Activated CD4-positive, alpha-beta T cell treated with anti-CD3 and anti-CD28 coated beads, Interleukin-2, amount 10 ng/mL, durations not matched to agents 7 days and 5 days (primary cell): ENCODE data around the gene LHX4. TPM values are rescaled to one million over a fixed set of nuclear protein-coding genes. Genes with fewer than 3 reads are reported as not detected.

Source experiments
- CTCF ChIA-PET: fragments of 350-600 bp; sonication (Branson Sonifier 250); formaldehyde crosslinking; loops from one replicate; lab custom pipeline; 2021; ENCODE audit warnings: antibody characterized with exemption; lab: Charles Lee
- POLR2A ChIA-PET: fragments of 350-600 bp; sonication (Branson Sonifier 250); formaldehyde crosslinking; loops from one replicate; lab custom pipeline; 2021; ENCODE audit warnings: antibody characterized with exemption; lab: Charles Lee
- DNase-seq: peaks from one replicate; pipeline ENCODE4 v3.0.0-alpha.2; 2020
- H3K27ac Mint-ChIP-seq: one replicate; pipeline ENCODE4 v1.8.0; 2021; ENCODE audit warnings: mild to moderate bottlenecking, moderate library complexity, mixed read lengths
- H3K27me3 Mint-ChIP-seq: one replicate; pipeline ENCODE4 v1.8.0; 2021; ENCODE audit warnings: mixed read lengths
- H3K36me3 Mint-ChIP-seq: one replicate; pipeline ENCODE4 v1.8.0; 2021; ENCODE audit warnings: low read depth, mixed read lengths
- H3K4me1 Mint-ChIP-seq: one replicate; pipeline ENCODE4 v1.8.0; 2021; ENCODE audit warnings: mixed read lengths
- H3K4me3 Mint-ChIP-seq: one replicate; pipeline ENCODE4 v1.8.0; 2021; ENCODE audit warnings: mild to moderate bottlenecking, moderate library complexity, mixed read lengths
- H3K9me3 Mint-ChIP-seq: one replicate; pipeline ENCODE4 v1.8.0; 2021; ENCODE audit warnings: mixed read lengths
- total RNA-seq, 2 experiments: library from RNA; stranded (reverse); gene quantifications; one replicate each; pipeline ENCODE4 v1.2.3, GENCODE V29; 2021

Gene LHX4
- total RNA-seq = not detected

- peaks cover 24% of the 10 kb centered on the region for H3K4me1 Mint-ChIP-seq
- no peaks in the 10 kb centered on the region for H3K9me3 Mint-ChIP-seq
- DNase-seq = peak; percentile 33
- CTCF ChIA-PET = no interaction called here
- POLR2A ChIA-PET = no interaction called here
- H3K4me3 Mint-ChIP-seq = peak within 1 kb of the TSS; percentile 66
- no peak within 1 kb of the TSS for H3K27ac Mint-ChIP-seq
- H3K27me3 Mint-ChIP-seq = peaks cover 77% of the 10 kb centered on the region
- H3K36me3 Mint-ChIP-seq = no peaks in the 10 kb centered on the region
Observed at GRCh38 chr1:180229483-180230415, at the start of gene LHX4. LHX4 (plus strand) TSS chr1:180230264; CDS start chr1:180230530, 266 bp downstream.

DNA sequence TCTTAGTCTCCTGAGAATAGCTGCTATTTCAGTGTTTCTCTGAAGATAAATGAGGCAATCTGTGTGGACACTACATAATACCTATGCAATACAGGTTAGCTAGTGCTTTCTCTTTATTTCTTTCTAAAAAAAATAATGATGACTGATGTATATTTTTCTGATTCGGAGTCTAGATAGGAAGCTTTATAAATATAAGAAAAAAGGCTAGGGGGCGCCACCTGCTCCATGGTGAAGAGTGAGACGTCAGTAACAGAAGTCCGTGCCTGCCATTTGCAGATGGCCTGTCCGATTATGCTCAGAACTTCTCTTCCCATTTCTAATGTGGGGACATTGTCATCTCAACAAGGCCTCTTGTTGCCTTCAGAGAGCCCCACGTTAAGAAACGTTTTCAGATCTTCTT, 49.0 kb upstream of the LHX4 start:
- no peak overlapping the region for H3K27ac Mint-ChIP-seq
- POLR2A ChIA-PET = no interaction called here
- no peaks in the 10 kb centered on the region for H3K9me3 Mint-ChIP-seq
- no peaks in the 10 kb centered on the region for H3K27me3 Mint-ChIP-seq
- no peak overlapping the region for H3K4me3 Mint-ChIP-seq
- H3K36me3 Mint-ChIP-seq = no peaks in the 10 kb centered on the region
- CTCF ChIA-PET = interaction anchor here (1.2 to 1.4 kb wide), 3 partner anchors 9 to 167 kb away, joined by 3 read pairs; no protein-coding TSS in a partner anchor
- DNase-seq = peak; percentile 28
- H3K4me1 Mint-ChIP-seq = no peaks in the 10 kb centered on the region

DNA sequence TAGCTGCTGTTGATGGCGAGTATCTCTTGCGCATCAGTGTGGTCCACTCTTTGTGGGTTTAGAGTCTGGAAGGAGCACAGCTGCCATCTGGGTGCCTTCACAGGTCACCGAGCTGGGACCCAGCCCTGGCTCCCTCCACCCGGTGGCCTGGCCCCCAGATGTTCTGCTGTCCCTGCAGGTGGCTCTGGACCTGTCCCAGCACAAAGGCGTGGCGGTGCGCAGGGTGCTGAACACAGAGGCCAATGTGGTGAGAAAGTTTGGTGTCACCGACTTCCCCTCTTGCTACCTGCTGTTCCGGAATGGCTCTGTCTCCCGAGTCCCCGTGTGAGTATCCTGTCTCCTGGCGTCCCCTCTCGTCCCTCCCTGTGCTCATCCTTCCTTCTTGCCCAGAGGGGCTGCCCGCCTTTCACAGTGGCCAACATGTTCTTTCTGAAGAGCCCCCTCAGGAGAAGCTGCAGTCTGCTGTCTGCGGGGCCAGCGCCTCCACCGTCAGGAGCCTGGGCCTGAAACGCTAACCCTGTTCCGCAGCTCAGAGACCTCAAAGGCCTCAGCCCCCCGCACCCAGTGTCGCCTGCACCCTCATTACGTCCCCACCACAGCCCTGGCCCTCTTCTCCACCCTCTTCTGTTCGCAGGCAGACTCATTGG, 47.9 kb upstream of the LHX4 start:
- Mint-ChIP-seq H3K27ac (no peak overlapping the region), H3K9me3 (no peaks in the 10 kb centered on the region), H3K4me1 (no peaks in the 10 kb centered on the region), H3K4me3 (no peak overlapping the region), H3K27me3 (no peaks in the 10 kb centered on the region), H3K36me3 (no peaks in the 10 kb centered on the region)
- CTCF ChIA-PET = no interaction called here
- POLR2A ChIA-PET = no interaction called here
- DNase-seq = no peak

DNA sequence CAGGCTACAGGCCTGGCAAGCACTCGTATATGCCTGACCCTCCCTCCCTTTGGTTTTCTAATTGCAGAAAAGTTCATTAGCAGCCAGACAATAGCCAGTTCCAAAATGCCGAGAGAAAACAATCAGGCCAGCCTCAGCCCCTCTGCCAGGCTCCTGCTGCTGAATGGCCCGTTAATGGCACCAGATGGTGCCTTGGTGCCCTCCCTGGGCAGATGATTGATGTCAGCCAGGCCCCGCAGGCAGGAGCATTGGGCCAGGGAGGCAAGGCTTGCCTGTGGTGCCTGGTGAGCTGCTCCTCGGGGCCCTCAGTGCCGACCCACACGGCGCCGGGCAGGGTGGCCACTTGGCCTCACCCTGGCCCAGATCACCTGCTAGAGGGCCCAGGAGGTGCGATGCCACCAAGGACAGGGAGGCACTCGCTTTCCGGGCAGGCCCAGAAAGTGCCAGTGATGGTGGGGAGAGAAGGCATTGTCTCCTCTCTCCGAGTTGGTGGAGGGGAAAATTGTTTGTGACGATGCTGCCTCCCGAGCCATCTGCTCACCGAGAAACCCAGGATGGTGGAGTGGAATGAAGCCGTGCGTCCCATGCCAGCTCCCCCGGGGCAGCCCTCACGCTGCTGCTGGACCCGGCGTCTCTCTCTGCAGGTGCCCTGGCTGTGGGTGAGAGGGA, 47.3 kb upstream of the LHX4 start:
- no peak for DNase-seq
- ChIA-PET POLR2A (no interaction called here), CTCF (interaction anchor here (1.1 kb wide), 1 partner anchor 402 kb away, joined by 3 read pairs; no protein-coding TSS in a partner anchor)
- Mint-ChIP-seq H3K4me1 (no peaks in the 10 kb centered on the region), H3K27me3 (no peaks in the 10 kb centered on the region), H3K36me3 (no peaks in the 10 kb centered on the region), H3K9me3 (no peaks in the 10 kb centered on the region), H3K4me3 (no peak overlapping the region), H3K27ac (no peak overlapping the region)

DNA sequence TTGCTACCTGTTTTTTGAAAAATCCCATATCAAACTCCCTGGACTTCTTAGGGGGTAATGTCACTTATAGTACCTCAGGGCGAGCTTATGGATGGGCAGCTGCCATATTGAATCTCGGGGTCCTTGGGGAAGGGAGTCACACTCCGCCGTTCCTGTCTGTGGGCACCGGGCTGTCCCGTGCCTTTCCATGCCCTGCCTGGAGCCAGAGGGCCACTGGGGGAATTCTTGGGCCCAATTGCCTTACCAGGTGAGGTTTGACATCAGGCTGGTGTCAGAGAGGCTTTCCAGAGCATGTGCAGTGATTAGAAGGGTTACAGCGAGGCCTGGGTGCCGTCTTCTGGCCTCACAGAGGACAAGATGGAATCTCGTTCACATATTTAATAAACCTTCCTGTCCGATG, 46.6 kb upstream of the LHX4 start:
- ChIA-PET POLR2A (no interaction called here), CTCF (interaction anchor here (1.1 to 3.6 kb wide), 4 partner anchors 8 to 402 kb away, joined by 3 to 12 read pairs (median 4); no protein-coding TSS in a partner anchor)
- no peaks in the 10 kb centered on the region for H3K36me3 Mint-ChIP-seq
- no peak overlapping the region for H3K27ac Mint-ChIP-seq
- DNase-seq = no peak
- H3K4me1 Mint-ChIP-seq = no peaks in the 10 kb centered on the region
- H3K9me3 Mint-ChIP-seq = no peaks in the 10 kb centered on the region
- no peaks in the 10 kb centered on the region for H3K27me3 Mint-ChIP-seq
- no peak overlapping the region for H3K4me3 Mint-ChIP-seq

- CTCF ChIA-PET = interaction anchor here (1.2 to 3.6 kb wide), 3 partner anchors 9 to 374 kb away, joined by 4 to 12 read pairs (median 4); no protein-coding TSS in a partner anchor
- no peaks in the 10 kb centered on the region for H3K4me1 Mint-ChIP-seq
Observed at GRCh38 chr1:180184041-180184440, 46.0 kb upstream of the LHX4 start.

DNA sequence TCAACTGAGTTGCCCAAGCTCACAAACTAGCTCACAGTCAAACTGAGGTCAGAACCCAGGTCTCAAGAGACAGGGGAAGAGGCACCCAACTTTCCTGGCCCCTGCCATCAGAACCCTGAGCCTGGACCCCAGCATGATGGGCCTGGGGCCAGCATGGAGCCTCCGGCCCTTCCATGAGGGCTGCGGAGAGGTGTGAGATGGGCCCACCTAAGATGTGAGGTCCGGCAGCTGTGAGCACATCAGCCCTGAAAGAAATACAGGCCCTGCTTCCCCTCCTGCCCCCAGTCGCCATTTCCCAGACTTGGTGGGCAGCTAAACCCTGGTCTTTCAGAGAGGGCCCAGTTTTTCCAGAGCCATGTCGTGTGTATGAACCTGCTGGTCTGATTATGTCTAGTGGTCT, 44.8 kb upstream of the LHX4 start:
- no peaks in the 10 kb centered on the region for H3K4me1 Mint-ChIP-seq
- no peak overlapping the region for H3K27ac Mint-ChIP-seq
- DNase-seq = no peak
- H3K36me3 Mint-ChIP-seq = no peaks in the 10 kb centered on the region
- H3K4me3 Mint-ChIP-seq = no peak overlapping the region
- H3K9me3 Mint-ChIP-seq = no peaks in the 10 kb centered on the region
- no peaks in the 10 kb centered on the region for H3K27me3 Mint-ChIP-seq
- POLR2A ChIA-PET = no interaction called here
- CTCF ChIA-PET = interaction anchor here (1.0 to 3.6 kb wide), 3 partner anchors 10 to 375 kb away, joined by 3 to 12 read pairs (median 4); no protein-coding TSS in a partner anchor

More at GRCh38 chr1:180184041-180184440, 46.0 kb upstream of the LHX4 start:
- Mint-ChIP-seq H3K4me3 (no peak overlapping the region), H3K27ac (no peak overlapping the region), H3K27me3 (no peaks in the 10 kb centered on the region), H3K9me3 (no peaks in the 10 kb centered on the region), H3K36me3 (no peaks in the 10 kb centered on the region)
- POLR2A ChIA-PET = no interaction called here
- DNase-seq = no peak

- no peak for DNase-seq
- CTCF ChIA-PET = interaction anchor here (1.4 to 3.6 kb wide), 2 partner anchors 11 to 88 kb away, joined by 3 to 12 read pairs; no protein-coding TSS in a partner anchor
- no peaks in the 10 kb centered on the region for H3K27me3 Mint-ChIP-seq
- H3K27ac Mint-ChIP-seq = no peak overlapping the region
- peaks cover 1% of the 10 kb centered on the region for H3K4me1 Mint-ChIP-seq
- H3K9me3 Mint-ChIP-seq = no peaks in the 10 kb centered on the region
- H3K36me3 Mint-ChIP-seq = no peaks in the 10 kb centered on the region
- POLR2A ChIA-PET = no interaction called here
- no peak overlapping the region for H3K4me3 Mint-ChIP-seq
Observed at GRCh38 chr1:180185971-180186645, 44.0 kb upstream of the LHX4 start.

DNA sequence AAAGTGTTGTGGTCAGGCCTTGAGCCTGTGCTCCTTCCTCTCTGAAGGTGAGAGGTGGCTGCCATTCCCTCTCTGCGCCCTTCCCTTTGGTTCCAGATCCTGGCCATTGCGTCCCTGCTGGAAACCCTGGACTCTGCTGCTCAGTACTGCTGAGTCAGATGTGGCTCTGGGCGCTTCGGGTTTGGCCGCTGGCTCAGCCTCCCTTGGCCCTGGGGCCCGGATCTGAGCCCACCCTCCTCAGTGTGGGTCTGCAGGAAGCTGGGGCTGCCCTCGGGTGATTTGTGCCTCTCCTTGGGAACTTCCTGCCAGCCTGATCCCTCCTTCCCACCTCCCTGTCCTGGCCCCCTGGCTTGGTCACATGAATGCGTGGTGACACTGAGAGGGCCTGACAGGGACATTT, 43.2 kb upstream of the LHX4 start:
- Mint-ChIP-seq H3K27ac (no peak overlapping the region), H3K4me1 (peaks cover 1% of the 10 kb centered on the region), H3K27me3 (no peaks in the 10 kb centered on the region), H3K4me3 (no peak overlapping the region), H3K36me3 (no peaks in the 10 kb centered on the region), H3K9me3 (no peaks in the 10 kb centered on the region)
- DNase-seq = no peak
- ChIA-PET POLR2A (no interaction called here), CTCF (interaction anchor here (1.4 to 3.6 kb wide), 3 partner anchors 7 to 89 kb away, joined by 3 to 15 read pairs (median 12); no protein-coding TSS in a partner anchor)

GRCh38 chr1:180187626-180188025, 42.4 kb upstream of the LHX4 start:
- POLR2A ChIA-PET = no interaction called here
- Mint-ChIP-seq H3K4me3 (no peak overlapping the region), H3K4me1 (peaks cover 6% of the 10 kb centered on the region), H3K36me3 (no peaks in the 10 kb centered on the region), H3K9me3 (no peaks in the 10 kb centered on the region), H3K27me3 (no peaks in the 10 kb centered on the region), H3K27ac (no peak overlapping the region)
- DNase-seq = no peak
- CTCF ChIA-PET = interaction anchor here (0.6 to 2.8 kb wide), 6 partner anchors 8 to 373 kb away, joined by 3 to 15 read pairs (median 4); no protein-coding TSS in a partner anchor

DNA sequence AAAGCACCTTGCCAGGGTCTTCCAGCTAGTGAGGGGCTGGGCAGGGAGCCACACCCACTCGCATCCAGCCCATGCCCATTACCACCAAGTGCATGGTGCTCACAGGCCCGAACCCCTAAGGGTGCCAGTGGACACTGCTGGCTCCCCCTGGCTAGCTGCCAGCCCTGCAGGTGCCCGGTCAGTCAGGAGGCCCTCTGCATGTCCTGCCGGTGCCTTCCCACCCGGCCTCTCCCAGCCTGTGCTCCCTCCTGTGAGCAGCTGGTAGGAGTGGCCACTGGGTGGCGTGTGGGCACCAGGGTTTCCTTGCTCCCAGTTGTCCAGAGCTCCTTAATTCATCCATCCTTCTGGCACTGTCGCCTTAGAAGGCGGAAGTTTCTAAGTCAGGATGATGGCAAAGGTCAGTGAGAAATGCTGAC, 42.0 kb upstream of the LHX4 start:
- Mint-ChIP-seq H3K27ac (no peak overlapping the region), H3K9me3 (no peaks in the 10 kb centered on the region), H3K4me3 (no peak overlapping the region), H3K36me3 (no peaks in the 10 kb centered on the region), H3K4me1 (peaks cover 6% of the 10 kb centered on the region), H3K27me3 (no peaks in the 10 kb centered on the region)
- ChIA-PET POLR2A (no interaction called here), CTCF (interaction anchor here (0.6 to 2.8 kb wide), 6 partner anchors 9 to 373 kb away, joined by 3 to 15 read pairs (median 4); no protein-coding TSS in a partner anchor)
- DNase-seq = no peak

GRCh38 chr1:180188684-180189175, 41.3 kb upstream of the LHX4 start:
- Mint-ChIP-seq H3K27me3 (no peaks in the 10 kb centered on the region), H3K9me3 (no peaks in the 10 kb centered on the region), H3K4me3 (no peak overlapping the region), H3K27ac (no peak overlapping the region), H3K36me3 (no peaks in the 10 kb centered on the region), H3K4me1 (peaks cover 6% of the 10 kb centered on the region)
- no peak for DNase-seq
- POLR2A ChIA-PET = no interaction called here
- CTCF ChIA-PET = interaction anchor here (1.0 to 2.8 kb wide), 5 partner anchors 9 to 374 kb away, joined by 3 to 15 read pairs (median 5); no protein-coding TSS in a partner anchor
